Caki2 (cell line): ENCODE data around the gene PANK1. TPM values are rescaled to one million over a fixed set of nuclear protein-coding genes. Genes with fewer than 3 reads are reported as not detected.

ENCODE experiments used
- DNase-seq: peaks from one replicate; pipeline ENCODE4 v3.0.0-alpha.2; 2015; ENCODE audit warnings: low read depth
- in situ Hi-C: cut with HindIII; loops from 2 replicates; pipeline ENCODE4 v1.10.0; 2016; ENCODE audit warnings: low sequenced_read_pairs, low pct_unique_long_range_greater_than_20kb, mixed read lengths
- total RNA-seq: library from RNA; depleted of rRNA; stranded (reverse); fragments of >200 nt; shearing (Covaris generic); gene quantifications from 2 replicates; pipeline ENCODE4 v1.2.3, GENCODE V29; 2014; ENCODE audit warnings: low replicate concordance

Gene PANK1
- total RNA-seq, 1 experiment from 2014 or later = 4.5 TPM

- in situ Hi-C loops = no loop called here
- DNase-seq = no peak
These were observed 53.8 kb downstream of the PANK1 start for GRCh38 chr10:89591111-89591795.

GRCh38 chr10:89590326-89590725 is 54.7 kb downstream of the PANK1 start:
- DNase-seq = no peak
- in situ Hi-C loops = no loop called here

GRCh38 chr10:89589101-89589720 is 55.8 kb downstream of the PANK1 start:
- in situ Hi-C loops = no loop called here
- DNase-seq = no peak

- no peak for DNase-seq
- in situ Hi-C loops = no loop called here
These were observed 56.4 kb downstream of the PANK1 start for GRCh38 chr10:89588671-89589070.

GRCh38 chr10:89582022-89582421 is 63.0 kb downstream of the PANK1 start:
- no peak for DNase-seq
- in situ Hi-C loops = no loop called here

- in situ Hi-C loops = no loop called here
These were observed 64.8 kb downstream of the PANK1 start for GRCh38 chr10:89580243-89580642.

GRCh38 chr10:89576696-89577095 is 68.3 kb downstream of the PANK1 start:
- in situ Hi-C loops = no loop called here

More at GRCh38 chr10:89580243-89580642, 64.8 kb downstream of the PANK1 start:
- no peak for DNase-seq

GRCh38 chr10:89576022-89576421 is 69.0 kb downstream of the PANK1 start:
- in situ Hi-C loops = no loop called here
- no peak for DNase-seq

More at GRCh38 chr10:89576696-89577095, 68.3 kb downstream of the PANK1 start:
- DNase-seq = no peak

GRCh38 chr10:89575031-89575430 is 70.0 kb downstream of the PANK1 start:
- DNase-seq = no peak
- in situ Hi-C loops = no loop called here

GRCh38 chr10:89574368-89574767 is 70.7 kb downstream of the PANK1 start:
- DNase-seq = no peak
- in situ Hi-C loops = no loop called here

- no peak for DNase-seq
- in situ Hi-C loops = no loop called here
These were observed 77.3 kb downstream of the PANK1 start for GRCh38 chr10:89567576-89568245.

GRCh38 chr10:89566992-89567391 is 78.0 kb downstream of the PANK1 start:
- DNase-seq = no peak
- in situ Hi-C loops = no loop called here

- DNase-seq = no peak
- in situ Hi-C loops = no loop called here
These were observed 78.7 kb downstream of the PANK1 start for GRCh38 chr10:89566095-89566950.

GRCh38 chr10:89565180-89565579 is 79.9 kb downstream of the PANK1 start:
- in situ Hi-C loops = no loop called here
- DNase-seq = no peak

GRCh38 chr10:89563861-89564478 is 81.1 kb downstream of the PANK1 start:
- DNase-seq = peak; percentile 43
- in situ Hi-C loops = no loop called here

GRCh38 chr10:89563311-89563710 is 81.7 kb downstream of the PANK1 start:
- in situ Hi-C loops = no loop called here
- DNase-seq = no peak

GRCh38 chr10:89556600-89556999 is 88.4 kb downstream of the PANK1 start:
- in situ Hi-C loops = no loop called here
- peak; percentile 41 for DNase-seq
